GM18502 (cell line): Measurements from ENCODE around the gene STK33.

Experiments
- ATAC-seq: cut with Tn5 transposase; IDR thresholded peaks from one replicate; pipeline ENCODE4 v1.9.1; 2021; ENCODE audit warnings: mild to moderate bottlenecking; ENCODE audit not compliant: unreplicated experiment, poor library complexity

Gene STK33

DNA sequence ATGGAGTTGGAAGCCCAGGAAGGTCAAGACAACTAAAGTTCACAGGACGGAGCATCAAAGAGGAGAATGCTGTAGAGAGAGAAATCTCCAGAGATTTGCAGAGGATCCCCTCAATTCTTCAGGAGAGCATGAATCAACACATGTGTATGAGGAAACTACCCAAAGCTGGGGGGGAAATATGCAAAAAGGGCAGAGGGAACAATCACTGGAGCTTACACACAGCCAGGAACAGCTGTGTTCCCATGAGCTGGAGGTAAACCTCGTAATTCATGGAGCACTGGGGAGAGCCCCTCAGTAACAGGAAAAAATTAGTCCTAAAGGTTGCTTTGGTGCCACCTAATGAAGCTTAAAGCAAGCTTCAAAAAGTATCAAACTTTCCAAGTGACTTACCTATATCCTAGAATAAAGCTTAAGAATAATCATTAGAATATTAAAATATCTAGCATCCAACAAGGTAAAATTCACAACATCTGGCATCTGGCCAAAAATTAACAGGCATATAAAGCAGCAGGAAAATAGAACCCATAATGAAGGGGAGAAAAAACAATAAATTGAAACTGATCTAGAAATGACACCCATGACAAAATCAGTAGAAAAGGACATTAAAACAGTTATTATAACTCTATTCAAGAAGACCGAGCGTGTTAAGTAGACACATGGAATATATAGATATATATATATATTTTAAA, 134.2 kb downstream of the STK33 start:
- no peak for ATAC-seq

DNA sequence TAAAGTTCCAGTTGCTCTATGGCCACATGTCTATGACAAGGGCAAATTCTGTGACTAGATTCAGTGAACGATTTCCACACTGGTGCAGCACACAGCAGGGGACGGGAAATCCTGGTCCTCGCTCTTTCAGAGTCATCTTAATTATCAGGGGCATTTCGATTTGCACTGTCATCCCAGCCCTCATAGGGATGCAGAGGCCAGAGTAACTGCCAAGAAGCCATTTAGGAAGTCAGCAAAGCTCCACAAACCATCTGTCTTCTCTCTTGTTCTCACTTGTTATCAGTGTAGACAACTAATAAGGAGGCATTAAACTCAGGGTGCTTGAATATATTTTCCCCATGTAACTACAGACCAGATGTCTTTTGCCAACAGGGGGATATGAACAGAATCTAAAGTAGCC, 151.7 kb downstream of the STK33 start:
- ATAC-seq, result no peak

DNA sequence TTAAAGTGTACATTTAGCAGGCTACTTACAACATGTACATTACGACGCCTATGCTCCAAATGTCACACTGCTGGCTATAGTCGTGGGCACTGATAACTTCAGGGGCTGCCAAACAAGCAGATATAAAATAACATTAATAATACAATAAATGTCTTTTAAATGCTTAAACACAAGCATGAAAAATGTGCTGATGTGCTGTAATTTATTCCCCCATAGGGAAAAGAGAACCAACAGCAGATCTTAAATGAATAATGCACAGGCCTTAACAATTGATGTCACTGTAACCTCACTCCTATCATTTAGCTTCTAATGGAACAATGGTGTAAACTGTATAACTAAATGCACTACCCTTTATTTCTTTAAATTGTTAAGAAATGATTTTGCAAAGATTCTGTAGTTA, 153.4 kb downstream of the STK33 start:
- no peak for ATAC-seq

DNA sequence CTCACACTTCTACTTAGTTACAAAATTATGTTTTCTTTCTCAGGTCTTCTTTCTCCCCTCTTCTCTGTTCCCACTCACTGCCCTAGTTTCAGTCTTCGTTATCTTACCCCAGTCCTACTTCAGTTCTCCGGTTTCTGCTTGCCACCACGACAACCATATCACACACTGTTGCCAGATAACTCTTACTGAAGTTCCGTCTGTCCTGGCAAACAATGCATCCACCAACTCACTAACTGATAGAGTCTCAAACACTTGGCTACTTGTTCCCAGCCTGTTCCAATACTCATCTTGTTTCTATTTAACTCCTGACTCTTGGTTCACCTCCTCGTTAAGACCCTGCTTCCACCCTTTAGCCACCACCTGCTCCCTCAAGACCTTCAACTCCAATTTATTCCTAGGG, 164.5 kb downstream of the STK33 start:
- no peak for ATAC-seq

DNA sequence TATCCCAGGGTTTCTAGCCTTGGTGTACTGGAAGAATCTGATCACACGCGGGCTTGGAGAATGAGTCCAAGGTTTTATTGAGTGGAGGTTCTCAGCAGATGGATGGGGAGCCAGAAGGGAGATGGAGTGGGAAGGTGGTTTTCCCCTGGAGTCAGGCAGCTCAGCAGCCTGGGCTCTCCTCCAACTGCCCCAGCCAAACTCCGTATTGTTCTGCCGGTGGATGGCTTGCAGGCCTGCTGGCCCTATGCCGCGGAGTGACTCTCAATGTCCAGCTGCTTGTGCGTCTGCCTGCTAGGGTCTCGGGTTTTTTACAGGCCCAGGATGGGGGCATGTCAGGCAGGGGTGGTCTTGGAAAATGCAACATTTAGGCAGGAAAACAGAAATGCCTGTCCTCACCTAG, 168.0 kb downstream of the STK33 start:
- no peak for ATAC-seq

DNA sequence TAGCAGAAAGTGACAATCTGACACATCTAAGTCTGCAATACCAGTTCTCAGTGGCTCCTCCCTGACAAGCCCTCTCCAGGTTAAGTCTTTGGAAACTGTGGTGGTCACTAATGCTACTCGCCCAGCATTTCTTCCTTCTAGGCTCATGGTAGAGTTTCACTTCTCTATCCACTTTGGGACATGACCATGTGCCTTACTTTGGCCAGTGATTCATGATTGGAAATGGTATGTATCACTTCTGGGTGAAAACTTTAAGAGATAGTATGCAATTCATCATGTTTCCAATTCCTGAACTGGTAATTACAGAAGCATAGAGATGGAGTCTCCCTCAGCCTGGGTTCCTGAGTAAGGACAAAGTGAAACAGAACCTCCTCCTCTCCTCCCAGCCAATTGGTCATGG, 178.8 kb downstream of the STK33 start:
- no peak for ATAC-seq

DNA sequence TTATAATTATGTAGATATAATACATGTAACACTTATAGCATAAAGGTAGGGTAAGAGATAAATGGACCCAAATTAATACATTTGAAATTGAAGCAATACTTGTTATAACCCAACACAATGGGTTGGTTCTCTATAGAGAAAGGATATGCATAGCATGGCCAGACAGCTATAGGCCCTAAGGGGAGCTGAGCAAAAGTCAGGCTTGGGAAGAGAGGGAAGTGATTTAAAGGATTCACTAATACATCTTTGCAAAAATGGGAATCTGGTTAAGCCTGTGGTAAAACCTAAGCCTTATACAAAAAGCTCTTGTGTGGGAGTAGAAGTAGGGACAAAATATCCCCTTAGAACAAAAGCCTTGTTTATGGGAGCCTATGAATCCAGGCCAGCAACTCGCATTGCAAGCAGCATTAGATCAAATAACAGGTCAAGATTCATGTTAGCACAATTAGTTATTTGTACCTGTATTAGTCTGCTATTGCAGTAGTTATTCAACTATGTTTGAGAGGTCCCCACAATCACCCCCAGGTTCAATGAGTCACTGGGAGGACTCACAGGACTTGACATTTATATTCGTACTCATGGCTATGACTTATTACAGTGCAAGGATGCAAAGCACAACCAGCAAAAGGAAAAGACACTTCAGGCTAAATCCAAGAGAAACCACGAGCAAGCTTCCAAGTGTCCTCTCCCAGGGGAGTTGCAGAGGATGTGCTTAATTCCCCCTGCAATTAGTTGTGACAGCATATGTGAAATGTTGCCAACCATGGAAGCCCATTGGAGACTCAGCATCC, 185.7 kb downstream of the STK33 start:
- ATAC-seq, result no peak

DNA sequence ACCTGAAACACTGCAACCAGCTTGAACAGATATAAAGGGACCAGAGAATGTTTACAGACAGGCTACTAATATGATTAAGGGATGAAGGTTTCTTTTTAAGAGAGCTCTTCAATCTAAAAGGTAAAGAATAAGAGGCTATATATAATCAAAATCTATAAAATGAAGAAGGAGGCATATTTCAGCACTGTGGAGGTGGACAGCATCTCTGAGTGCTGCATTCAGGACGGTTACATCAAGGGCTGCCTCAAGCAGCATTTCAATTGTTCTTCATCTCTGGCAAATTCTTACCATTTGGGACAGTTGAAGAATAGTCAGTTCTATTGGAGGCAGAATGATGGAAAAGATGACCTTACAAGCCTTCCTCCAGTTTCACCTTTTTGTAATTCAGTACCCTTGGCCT, 190.7 kb downstream of the STK33 start:
- ATAC-seq, result no peak

DNA sequence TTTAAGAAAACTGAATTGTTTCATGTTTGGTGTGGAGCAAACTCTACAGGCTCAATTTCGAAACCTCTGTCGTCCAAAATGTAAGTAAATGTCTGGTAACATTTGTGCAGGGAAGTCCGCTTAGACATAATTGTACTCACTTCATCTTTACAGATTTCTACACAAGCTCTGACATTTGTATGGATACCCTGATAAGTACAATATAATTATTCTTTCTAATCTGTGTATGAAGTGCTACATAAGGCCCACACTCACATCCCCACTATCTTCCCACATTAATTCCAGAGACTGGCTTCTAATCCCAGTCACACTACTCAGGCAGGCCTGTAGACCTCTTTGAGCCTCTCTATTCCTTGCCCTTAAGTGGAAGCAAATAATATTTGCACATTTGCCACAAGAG, 201.1 kb downstream of the STK33 start:
- no peak for ATAC-seq

DNA sequence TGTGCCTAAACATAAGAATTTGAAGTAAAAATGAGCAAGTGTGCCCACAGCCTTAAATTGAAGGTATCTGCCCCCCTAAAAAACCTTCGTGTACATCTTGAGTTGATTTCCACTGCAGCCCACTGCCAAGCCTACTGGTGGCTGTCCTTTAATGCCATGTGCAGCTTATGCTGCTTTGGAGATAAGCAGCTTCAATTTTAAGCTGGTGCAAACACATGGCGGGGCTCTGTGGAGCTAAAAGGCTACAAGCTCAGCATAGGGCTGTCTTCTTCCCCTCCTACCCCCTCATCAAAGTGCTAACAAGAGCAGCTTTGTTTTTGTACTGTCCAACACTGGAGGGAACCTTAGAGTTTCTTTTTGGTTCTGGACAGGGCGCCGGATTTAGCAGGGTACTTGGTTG, 201.9 kb downstream of the STK33 start:
- ATAC-seq, result no peak

DNA sequence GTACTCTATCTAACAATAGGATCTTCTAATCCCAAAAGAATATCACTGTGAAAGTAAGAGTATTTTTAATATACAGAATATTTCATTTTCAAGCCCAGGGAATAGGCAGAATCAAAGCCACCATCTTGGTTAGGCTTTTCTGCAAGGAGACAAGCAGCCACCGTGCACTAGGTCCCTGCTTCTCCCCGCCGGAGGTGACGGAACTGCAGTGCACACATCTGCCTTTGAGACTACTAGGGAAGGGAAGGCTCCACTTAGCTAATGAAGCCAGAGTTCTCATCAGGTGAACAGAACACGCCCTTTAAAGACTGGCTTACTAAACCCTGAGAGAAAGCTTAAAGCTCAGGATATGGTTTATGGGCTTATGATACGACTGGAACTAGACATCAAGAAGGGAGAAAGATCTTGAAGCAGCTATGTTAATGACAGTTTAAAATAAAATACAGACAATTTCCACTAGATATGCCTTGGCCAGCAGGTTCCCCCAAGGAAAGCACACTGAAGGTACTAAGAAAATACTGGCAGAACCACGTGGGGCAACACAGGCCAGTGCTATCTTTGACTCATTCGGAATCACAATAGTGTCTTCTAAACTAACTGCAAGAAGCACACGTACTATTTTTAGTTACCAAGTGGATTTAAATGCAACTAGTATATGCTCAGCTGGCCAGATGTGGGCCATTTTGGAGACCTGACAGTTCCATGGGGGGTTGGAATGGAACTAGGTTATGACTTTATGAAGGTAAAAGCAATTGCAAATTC, 203.0 kb downstream of the STK33 start:
- ATAC-seq, result no peak

DNA sequence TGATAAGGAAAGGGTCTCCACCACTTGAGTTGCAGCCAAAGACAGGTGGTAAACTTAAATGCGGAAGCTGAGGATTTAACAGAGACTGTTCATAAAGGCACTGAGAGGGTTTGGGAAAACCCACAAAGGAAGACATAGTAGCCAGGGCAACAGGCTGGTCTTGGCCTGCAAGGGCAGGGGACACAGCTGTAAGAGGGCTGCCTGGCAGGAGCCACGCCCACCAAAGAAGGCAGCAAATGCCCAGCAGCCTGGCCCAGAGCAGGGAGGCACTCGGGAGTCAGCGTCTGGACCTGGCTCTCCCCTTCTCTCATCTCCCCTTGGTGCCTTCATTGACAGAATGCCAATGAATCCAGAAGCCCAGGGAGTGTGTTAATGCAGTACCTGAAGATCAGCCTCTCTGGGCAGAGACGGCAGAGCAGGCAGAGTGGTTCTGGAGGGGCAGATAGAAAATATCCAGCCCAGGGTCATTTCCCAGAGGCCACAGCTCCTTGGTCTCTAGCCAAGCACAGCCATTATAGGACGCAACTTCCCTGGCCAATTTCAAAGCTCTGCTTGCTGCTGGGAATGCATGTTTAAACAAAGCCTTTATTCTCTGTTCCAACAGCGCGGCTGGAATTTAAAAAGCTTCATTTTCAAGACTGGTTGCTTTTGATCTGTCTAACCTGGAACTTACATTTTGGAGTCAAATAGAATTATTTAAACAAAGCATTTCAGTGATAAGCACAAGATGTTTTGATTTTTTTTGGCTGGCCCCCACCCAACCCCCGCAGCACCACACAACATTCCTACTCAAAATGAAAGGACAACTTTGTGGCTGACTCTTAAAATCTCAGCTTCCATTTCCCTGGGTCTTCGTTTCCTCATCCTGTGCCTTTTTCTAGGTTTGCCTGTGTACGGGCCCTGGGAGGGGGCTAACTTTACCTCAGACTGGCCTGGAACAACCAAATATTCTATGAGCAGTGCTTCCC, 204.7 kb downstream of the STK33 start:
- ATAC-seq, result no peak

DNA sequence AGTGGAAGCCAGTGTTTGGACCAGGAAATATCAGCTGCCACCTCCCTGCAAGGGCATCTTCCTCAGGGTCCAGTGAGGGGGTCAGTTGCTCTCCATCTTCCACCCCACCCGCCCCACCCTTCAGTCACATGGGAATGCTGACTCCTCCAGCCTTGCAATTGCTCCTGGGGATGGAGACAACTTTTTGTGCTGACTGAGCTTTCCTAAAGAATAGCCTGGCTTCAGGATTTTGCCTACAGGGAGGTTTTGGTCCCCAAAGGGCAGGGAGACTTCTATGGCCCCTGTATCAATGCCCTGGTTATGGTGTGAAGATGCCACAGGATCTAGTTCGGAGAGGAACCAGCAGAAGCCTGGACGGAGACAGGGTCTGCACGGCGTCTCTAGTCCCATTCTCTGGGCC, 206.3 kb downstream of the STK33 start:
- no peak for ATAC-seq

DNA sequence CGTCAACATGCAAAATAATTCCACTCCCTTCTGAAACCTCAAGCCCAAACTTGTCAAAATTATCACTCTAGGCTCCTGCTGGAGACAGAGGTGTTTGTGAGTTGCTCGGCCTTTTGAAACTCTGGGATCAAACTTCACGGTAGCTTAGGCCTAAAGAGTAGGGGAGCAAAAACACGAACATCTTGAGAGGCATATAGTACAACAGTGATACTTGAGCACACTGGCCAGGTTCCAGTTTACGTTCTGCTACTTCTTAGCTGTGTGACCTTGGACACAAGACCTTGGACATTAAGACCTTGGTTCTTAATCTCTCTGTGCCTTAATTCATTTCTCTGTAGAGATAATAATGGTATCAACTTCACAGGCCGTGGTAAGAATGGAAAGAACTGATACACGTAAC, 206.9 kb downstream of the STK33 start:
- ATAC-seq, result no peak

DNA sequence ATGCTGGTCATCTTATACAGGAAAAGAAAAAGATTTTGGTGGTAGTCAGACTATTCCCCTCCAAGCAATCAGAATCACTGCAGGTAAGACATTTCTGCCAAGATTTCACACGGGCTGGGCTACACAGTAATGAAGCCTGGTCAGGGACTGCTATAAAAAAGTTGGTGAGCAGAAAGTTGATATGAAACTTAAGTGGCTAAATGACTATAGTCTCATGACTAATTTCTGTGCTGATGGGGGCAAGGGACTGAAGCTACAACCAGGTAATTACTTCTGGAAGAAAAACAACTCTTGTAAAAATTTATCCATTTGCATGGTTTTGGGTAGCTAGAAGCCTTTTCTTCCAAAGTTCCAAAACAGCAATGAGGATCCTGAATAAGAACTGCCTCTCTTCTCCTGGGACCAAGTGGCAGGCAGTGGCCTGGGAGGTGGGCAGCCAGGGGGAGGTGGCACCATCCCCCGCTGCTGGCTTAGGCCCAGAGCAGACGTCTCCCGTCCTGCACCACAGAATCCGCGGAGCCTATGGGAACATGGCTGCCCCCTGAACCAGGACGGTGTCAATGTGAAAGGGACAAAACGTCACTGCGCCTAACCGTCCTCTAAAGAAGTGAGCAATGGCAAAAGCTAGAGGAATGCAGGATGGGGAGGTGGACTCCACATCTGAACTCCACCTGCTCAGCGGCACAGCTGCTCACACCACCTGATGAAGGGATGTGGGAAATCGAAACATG, 207.7 kb downstream of the STK33 start:
- no peak for ATAC-seq

DNA sequence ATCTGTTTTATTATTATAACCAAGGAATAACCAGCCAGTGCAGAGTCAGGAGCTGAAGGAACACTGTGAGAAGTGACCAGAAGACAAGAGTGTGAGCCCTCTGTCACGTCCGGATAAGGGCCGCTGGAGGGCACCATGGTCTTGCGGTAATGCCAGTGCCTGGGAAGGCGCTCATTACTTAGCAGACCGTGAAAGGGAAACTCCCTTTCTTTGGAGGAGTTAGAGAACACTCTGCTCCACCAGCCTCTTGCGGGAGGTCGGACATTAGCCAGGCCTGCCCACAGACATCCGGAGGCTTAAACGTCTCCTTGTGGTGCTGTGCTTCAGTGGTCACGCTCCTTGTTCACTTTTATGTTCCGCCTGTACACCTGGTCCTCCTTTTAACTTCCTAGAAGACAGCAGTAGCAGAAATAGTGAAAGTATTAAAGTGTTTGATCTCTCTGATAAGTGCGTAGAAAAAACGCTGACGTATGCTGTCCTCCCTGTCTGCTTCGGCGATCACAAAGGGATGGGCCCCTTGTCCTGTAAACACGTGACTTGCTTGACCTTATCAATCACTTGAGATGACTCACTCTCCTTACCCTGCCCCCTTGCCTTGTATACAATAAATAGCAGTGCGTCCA, 209.7 kb downstream of the STK33 start:
- peak; percentile 48 for ATAC-seq

DNA sequence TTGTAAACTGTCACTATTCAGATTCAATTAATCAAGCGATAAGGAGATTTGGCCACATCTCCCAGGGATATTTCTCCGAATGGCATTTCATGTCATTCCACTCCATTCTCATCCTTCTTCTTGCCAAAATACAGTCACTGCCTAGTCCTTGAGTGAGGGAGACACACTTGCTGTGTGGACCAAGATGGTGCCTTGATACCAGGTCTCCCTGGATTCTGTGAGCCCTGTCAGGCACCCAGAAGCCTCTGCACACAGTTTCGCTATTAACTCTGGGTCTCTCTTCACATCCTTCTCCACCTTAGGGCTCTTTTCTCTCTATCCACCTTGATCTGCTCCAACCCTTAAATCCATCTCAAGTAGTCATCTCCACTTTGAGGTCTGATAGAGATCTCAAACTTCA, 210.4 kb downstream of the STK33 start:
- no peak for ATAC-seq

DNA sequence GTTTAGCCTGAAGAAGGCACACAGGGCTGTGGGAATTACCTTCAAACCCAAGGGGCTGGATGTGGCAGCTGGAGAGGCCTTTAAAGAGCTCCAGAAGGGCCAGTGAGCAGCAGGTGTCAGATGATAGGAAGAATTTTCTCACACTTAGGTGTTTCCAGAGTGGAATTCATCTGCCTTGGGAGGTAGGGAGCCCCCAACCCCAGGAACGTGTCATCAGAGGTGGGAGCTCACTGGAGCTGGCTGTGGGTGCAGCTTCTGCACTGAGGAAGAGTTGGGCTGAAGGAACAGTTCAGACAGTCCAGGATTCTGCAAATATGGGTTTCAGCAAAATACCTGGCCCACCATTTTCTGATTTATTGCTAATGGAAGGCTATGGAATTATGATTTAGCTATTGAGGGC, 210.8 kb downstream of the STK33 start:
- ATAC-seq, result no peak

DNA sequence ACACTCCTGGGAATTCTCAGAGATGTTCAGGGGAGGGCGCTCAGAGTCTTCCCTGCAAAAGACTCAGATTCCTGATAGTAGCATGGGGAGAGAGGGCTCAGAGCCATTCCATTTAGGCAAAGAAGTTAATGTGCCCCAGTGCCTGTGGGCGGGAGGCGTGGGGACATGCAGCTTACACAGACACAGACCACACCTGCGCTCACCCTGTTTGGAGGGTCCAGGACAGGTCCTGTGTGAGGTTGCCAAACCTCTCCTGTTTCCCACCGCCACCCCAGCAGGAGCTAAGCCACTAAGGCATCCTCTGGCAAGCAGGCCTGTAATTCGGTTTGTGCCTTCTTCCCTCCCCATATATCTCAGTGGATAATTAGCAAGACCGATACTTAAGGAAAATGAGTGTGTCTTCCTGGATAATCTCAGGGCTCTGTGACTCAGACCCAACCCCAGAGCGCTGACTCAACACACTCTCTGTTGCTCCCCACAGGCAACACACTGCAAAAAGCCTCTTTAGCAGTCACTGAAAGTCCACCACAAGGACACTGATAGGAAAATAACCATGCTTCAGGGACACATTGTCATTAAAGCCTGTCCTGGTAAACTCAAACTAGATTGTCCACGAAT, 211.5 kb downstream of the STK33 start:
- no peak for ATAC-seq
